Measurements from ENCODE around the gene CABLES1.

DNA sequence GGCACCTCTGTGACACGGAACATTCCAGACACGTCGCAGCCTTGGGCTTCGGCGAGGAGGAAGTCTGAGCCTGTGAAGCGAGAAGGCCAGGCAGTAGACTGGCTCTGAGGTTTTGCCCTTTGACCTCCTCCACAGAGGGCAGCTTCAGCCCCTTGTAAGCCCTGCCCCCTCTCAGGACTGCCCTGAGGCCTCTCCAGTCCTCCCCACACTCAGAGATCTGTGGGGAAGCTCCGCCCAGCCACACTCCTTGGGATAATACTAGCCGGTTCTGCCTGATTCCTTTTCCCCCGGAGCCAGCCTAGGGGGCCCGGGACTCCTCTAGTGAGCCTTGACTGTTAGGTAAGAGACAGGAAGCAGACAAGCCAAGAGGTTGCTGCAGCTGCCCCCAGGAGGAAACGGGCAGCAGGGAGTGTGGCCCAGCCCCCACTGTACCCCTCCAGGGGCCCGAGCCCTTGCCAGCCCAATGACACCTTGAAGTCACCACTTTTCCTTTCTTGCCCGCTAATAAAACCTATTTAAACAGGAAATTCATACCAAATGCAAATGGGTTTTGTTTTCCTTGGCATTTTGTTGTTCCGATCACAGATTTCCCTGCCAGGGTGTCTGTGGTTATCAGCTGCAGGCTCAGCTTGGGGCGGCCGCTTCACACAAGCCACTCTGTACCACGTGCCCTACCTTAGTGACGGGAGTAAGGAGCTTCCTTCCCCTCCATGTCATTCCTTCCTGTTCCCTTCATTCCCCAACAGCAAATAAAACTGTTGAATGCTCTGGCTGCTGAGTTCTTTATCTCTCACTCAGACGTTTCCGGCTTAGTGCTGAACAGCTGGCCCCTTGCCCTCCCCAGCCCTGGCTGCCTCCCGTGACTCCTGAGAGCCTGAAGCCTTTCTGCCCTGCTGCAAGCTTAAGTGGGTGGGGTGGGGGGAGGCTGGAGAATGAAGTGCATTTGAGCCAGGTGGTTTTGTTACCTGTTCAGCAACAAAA lies 124.7 kb downstream of the CABLES1 start:
- TF ChIP-seq POLR2A (IDR thresholded peaks at IDR 0.05) (no peak), CTCF (IDR thresholded peaks at IDR 0.05) (no peak)

All from uterus (tissue), 2 donors.